DMS53 treated with DMSO at 0.1 percent for 48 hours (cell line): ENCODE measurements around the gene TMTC2.
A peak's percentile ranks its signal among the peaks of the same experiment; 100 is the strongest.

ENCODE experiments used
- DNase-seq: peaks from one replicate; lab custom pipeline; 2025; ENCODE audit not compliant: unreplicated experiment; lab: John Stamatoyannopoulos, UW

Gene TMTC2

GRCh38 chr12:83057436-83057835 lies 370.7 kb downstream of the TMTC2 start:
- DNase-seq: no peak

GRCh38 chr12:83059107-83059506 lies 372.4 kb downstream of the TMTC2 start:
- DNase-seq: no peak

DNA sequence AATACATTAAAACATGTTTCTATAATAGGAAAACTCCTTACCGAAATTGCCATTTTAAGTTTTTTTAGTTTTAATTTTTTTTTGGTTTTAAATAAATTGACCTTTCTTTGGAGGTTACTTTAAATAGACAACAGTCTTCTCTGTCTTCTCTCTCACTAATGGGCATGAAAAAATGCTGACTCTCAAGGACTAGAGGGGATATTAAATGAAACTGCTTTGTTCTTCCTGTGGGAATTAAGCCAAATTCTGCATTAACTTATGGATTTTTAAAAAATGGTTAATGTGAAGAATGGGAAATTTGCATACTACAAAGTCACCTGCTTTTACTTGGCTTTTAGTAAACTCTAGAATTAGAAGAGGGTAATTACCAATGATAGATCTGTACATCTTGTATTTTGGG lies 378.9 kb downstream of the TMTC2 start:
- no peak for DNase-seq

- no peak for DNase-seq
These were observed 381.3 kb downstream of the TMTC2 start for GRCh38 chr12:83067981-83068380.

- no peak for DNase-seq
These were observed 387.7 kb downstream of the TMTC2 start for GRCh38 chr12:83074358-83074894.

DNA sequence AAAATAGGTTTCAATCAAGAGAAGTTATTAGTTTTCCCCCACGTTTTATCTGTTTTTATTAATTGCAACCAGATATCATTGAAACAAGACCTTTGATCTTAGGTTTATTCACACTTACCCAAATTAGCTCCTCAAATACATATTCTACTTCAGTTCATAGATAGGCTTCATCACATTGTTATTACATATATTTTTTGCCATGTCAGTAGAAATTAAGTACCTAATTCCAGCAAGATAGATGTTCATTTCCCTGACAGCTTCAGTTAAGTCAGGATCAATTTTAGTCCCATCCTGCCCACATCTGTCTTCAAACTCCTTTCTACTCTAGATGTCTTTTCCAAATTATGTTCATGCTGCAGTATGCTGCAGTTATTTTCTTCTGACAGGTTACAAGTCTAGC lies 388.8 kb downstream of the TMTC2 start:
- no peak for DNase-seq

DNA sequence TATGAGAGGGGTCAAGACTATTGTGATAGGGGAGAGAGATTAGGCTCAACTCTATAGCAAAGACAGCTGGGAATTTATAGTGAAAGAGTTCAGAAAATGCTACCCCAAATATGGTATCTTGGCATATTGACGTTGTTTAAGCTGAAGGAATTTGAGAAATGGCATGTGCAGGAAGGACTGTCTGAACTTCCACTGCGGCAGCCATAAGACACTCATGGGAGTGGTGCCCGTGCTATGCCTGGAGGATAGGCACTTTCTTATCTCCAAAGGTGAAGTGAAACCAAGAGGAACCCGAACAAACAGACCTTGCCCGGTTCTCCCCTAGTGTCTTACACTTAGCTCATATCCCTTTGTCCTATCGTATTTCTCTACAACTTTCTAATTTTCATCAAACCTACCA lies 390.3 kb downstream of the TMTC2 start:
- DNase-seq: no peak

DNA sequence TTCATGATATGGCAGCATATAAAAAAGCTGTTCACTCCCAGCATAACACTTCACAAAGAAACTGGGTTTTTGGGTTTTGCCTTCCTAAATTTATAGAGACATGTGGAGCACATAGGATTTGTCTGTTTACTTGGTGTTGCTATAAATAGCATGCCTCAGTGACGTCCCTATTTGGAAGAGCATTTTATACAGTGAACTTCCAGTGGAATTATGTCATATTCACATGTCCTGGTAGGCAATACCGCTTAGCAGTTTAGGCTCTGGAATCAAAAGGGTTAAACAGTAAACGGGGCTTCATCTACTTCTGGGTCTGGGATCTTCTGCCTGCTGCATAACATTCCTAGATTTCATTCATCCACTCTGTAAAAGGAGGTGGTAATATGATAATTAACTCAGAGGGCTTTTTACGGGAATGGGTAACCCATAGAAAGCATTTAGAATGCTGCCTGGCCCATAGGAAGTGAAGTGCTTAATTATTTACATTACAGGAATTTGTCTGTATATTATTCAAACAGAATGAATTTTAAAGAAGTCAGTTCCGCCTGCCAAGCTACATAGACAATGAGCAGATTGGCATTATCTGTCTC lies 396.1 kb downstream of the TMTC2 start:
- no peak for DNase-seq

- DNase-seq: no peak
These were observed 396.9 kb downstream of the TMTC2 start for GRCh38 chr12:83083616-83084015.

DNA sequence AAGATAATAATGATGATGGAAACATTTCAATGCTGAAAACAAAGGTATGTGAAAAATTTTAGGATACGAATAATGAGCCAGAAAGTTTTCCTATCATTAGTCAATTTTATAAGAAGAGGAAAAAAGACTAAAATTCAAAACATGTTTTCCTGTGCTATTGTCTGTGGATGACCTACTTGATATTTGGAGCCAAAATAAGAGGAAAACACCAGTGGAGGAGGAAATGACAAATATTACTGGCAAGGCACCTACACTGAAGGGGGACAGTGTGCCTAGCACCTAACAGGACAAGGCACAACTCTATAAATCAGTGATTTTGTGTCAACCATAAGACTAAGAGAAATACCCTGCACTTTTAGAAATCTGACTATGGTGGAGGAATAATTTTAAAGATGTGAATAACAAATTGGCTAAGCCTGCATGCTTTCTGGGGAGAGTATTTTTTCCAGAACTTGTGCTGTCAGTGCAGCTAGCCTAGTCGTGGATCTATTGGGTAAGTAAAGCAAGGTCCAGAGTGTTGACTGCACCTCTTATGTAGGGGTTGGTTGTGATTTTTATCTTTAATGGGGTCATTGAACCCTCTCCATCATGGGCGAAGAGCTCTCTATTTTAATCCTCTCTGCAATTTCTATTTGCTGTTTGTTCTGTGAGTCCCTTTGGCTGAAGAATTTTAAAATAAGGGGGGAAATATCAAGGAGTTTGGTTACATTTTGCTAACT lies 398.0 kb downstream of the TMTC2 start:
- no peak for DNase-seq

- no peak for DNase-seq
These were observed 399.3 kb downstream of the TMTC2 start for GRCh38 chr12:83086023-83086422.

- DNase-seq: no peak
These were observed 402.9 kb downstream of the TMTC2 start for GRCh38 chr12:83089575-83089974.

DNA sequence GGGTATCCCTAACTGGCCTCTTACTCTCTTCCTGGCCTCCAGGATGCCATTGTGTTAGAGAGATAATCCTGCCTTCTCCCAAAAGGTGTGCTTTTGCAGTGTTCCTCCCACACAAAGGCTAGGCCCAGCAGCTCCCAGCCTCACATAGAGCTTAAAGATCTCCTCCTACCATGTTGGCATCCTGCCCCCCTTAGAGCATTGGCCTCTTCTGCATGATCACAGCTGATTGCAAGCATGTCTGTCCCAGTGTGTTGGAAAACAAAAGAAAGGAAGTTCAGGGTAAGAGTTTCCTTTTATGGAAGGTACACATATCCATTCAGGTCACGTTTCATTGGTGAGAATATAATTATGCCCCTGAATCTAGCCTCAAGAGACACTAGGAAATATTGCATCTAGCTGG lies 405.4 kb downstream of the TMTC2 start:
- DNase-seq: no peak

GRCh38 chr12:83092606-83093005 lies 405.9 kb downstream of the TMTC2 start:
- no peak for DNase-seq

DNA sequence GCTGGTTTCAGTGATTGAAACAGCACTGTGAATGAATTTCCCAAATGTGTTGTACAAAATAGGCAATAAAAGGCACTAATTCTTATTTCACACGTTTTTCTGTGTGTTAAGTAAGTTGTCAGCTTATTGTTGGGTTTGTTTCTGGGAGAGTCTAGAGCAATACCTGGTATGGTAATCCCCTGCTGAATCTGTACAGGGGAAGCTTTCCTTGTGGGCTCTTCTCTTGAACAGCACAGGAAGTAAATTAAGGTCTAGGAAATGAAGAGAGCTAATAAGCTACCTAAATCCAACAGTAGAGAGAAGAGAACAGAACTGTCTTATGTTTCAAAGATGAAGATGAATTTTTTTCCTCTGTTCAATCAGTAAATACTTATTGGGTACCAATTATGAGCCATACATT lies 406.7 kb downstream of the TMTC2 start:
- DNase-seq: no peak

- no peak for DNase-seq
These were observed 411.1 kb downstream of the TMTC2 start for GRCh38 chr12:83097643-83098342.

DNA sequence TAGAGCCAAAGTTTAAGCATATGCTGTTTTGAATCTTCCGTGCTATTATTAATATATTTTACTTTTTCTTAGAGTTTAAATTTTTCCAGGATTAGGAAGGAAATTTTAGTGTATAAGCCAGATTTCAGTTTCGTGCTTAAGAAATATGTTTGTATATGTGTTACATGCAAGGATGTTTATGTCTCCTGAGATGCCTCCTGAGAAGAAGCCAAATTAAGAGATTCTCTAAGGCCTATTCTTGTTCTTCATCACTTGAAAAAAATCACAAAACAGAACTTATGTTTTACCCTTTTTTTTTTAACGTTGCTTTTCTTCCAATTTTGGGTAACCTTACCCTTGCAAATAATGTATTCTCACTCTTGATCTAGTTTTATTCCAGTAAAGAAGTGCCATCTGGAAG lies 412.7 kb downstream of the TMTC2 start:
- no peak for DNase-seq

GRCh38 chr12:83102499-83102898 lies 415.8 kb downstream of the TMTC2 start:
- no peak for DNase-seq

GRCh38 chr12:83106873-83107272 lies 420.2 kb downstream of the TMTC2 start:
- DNase-seq: peak; percentile 43

DNA sequence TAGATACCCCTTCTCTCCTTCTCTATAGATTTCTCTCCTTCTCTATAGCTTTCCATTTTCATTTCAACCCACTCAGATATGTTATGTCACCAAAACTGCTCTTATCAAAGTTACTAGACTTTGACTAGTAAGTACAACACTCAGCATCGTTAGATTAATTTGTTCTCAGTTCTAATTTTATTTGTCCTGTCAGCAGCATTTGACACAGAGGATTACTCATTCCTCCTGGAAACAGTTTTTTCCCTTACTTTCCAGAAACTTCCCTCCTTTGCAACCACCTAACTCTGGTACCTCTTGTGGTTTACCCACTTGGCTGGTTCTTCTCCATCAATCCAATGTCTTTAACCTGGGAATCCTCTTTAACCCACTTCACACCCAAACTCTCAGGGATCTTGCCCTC lies 423.7 kb downstream of the TMTC2 start:
- DNase-seq: no peak

DNA sequence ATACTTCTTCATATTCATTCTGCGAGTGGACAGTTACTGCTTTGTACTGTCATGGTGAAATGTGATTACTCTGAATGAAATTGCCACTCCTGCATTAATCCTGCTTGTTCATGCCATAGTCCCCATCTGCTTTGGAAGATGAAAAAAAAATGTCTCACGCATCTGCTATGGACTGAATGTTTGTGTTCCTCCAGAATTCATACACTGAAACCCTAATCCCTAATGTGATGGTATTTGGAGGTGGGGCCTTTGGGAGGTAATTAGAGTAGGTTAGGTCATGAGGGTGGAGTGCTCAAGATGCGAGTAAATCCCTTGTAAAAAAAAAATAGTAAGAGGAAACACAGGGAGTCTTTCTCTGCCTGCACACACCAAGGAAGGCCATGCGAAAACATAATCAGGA lies 427.2 kb downstream of the TMTC2 start:
- DNase-seq: no peak

- no peak for DNase-seq
These were observed 428.3 kb downstream of the TMTC2 start for GRCh38 chr12:83114966-83115365.
